HL-60 (cell line): ENCODE results near the gene C14orf180.

Source experiments
- DNase-seq, 2 experiments: peaks; one replicate each; pipeline ENCODE4 v3.0.0-alpha.2; 2010 to 2020; ENCODE audit warnings: low read depth in 1 of 2, low spot score in 1 of 2
- H3K27ac ChIP-seq: fragments of 250-450 bp; sonication (Bioruptor Pico); replicated peaks from 2 replicates; pipeline ENCODE4 v1.5.1; 2020; ENCODE audit warnings: mild to moderate bottlenecking, moderate library complexity
- H3K27me3 ChIP-seq: fragments of 250-450 bp; sonication (Bioruptor Pico); 2 replicates; pipeline ENCODE4 v1.5.1; 2021; ENCODE audit warnings: mild to moderate bottlenecking, moderate library complexity; ENCODE audit not compliant: insufficient read depth, poor library complexity, severe bottlenecking
- H3K4me3 ChIP-seq: replicated peaks from 2 replicates; pipeline ENCODE4 v1.5.1; 2011; ENCODE audit warnings: mild to moderate bottlenecking, control low read depth, low read length; ENCODE audit not compliant: insufficient read depth
- GABPA ChIP-seq: IDR thresholded peaks from 2 replicates; pipeline ENCODE4 v1.6.1; 2012; ENCODE audit warnings: low read depth
- POLR2AphosphoS5 ChIP-seq: IDR thresholded peaks from 2 replicates; pipeline ENCODE4 v1.6.1; 2012; ENCODE audit warnings: low read depth
- SPI1 ChIP-seq: IDR thresholded peaks from 2 replicates; pipeline ENCODE4 v1.6.1; 2012; ENCODE audit warnings: low read depth, mild to moderate bottlenecking, borderline replicate concordance
- TF ChIP-seq, protein P1 (sequence below): IDR thresholded peaks from one replicate; pipeline ENCODE4 v1.5.1; 2011; ENCODE audit warnings: low read length, control low read depth, inconsistent platforms; ENCODE audit not compliant: insufficient read depth
- TF ChIP-seq, protein P2 (sequence below): IDR thresholded peaks from 2 replicates; pipeline ENCODE4 v1.6.1; 2012; ENCODE audit warnings: low read depth; ENCODE audit not compliant: insufficient replicate concordance

C14orf180 gene

DNA sequence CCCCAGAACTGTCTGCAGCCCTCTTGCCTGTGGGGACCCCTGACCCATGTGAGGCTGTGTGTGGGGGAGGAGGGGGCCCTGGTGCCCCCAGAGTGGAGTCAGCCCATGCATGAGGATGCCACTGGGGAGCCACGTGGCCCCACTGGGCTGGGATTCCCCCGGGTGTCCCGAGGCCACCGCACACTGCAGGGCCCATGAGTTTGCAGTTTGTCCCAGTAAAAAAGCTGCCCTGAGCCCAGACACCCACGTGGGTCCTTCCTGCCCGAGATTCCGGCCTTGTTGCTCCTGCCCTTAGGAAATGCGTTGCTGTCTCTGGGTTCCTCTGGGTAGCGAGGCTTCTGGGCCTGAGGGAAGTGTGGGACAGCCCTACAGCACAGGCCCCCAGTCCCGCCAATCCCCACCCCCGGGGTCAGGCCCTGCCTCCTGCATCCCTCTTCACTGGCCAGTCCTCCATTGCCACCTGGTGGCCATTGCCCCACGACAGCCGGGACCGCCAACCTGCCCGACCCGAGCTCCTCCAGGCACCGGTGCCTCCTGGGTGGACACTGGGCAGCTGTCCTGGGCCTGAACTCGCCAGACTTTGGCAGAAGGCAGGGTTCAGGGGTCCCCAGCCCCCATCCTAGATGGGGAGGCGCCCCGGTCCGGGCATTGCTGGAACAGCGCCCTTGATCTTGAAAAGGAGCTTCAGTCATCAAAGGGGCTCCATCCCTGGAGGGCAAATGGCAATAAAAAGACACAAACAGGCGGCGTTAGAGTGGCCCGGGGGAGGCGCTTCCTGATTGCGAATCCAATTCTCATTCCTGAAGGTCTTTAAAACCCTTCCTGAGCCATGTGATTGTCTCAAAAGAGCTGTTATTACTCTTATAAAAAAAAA is 15.6 kb upstream of the C14orf180 start:
- DNase-seq, result peak; percentile 3 to 42
- Histone ChIP-seq H3K27ac (no peak overlapping the region), H3K4me3 (no peak overlapping the region), H3K27me3 (peaks cover 20% of the 10 kb centered on the region)
- TF ChIP-seq, protein P1, sequence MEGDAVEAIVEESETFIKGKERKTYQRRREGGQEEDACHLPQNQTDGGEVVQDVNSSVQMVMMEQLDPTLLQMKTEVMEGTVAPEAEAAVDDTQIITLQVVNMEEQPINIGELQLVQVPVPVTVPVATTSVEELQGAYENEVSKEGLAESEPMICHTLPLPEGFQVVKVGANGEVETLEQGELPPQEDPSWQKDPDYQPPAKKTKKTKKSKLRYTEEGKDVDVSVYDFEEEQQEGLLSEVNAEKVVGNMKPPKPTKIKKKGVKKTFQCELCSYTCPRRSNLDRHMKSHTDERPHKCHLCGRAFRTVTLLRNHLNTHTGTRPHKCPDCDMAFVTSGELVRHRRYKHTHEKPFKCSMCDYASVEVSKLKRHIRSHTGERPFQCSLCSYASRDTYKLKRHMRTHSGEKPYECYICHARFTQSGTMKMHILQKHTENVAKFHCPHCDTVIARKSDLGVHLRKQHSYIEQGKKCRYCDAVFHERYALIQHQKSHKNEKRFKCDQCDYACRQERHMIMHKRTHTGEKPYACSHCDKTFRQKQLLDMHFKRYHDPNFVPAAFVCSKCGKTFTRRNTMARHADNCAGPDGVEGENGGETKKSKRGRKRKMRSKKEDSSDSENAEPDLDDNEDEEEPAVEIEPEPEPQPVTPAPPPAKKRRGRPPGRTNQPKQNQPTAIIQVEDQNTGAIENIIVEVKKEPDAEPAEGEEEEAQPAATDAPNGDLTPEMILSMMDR, result peak; percentile 47
- no peak for TF ChIP-seq POLR2AphosphoS5

DNA sequence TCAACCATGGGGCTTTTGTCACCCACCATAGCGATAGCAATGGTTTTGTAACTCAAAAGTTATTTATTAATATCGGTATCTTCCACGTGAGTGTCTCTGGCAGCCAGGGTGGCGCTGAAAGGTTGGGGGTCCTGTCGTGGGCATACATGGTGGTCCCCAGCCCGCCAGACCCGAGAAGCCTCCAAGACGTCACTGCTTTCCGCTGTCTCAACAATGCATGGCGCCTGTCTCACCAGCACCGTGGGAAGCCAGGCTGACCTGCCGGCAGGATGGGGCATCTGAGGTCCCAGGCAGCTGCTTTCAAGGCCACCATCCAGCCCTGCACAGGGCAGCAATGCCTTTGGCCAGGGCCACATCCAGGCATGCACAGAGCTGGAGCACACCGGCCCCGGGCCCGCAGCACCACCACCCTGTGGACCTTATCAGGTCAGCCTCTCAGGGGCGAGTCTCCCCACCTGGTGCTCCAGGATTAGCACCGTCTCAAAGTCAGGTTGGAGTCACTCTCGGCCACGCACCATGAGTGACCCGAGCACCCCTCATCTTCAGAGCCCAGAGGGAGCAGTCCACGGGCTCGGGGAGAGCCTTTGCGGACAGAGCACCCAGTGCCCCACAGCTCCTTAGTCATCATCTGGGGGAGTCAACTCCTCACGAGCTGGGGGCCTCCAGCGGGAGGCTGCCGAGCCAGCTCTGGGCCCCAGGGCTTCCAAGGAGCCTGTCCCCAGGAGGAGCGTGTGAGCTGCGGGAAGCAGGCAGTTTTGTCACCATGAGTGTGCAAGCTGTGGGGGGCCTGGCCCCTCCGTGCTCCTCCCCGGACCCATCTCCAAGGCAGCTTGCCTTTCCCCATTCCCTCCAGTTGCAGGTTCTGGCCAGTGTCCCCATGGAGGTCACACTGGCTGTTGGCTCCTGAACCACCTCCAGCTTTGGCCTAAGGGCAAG is 14.6 kb upstream of the C14orf180 start:
- no peak overlapping the region for H3K4me3 ChIP-seq
- H3K27ac ChIP-seq, result no peak overlapping the region
- DNase-seq, result no peak
- TF ChIP-seq, protein P2, sequence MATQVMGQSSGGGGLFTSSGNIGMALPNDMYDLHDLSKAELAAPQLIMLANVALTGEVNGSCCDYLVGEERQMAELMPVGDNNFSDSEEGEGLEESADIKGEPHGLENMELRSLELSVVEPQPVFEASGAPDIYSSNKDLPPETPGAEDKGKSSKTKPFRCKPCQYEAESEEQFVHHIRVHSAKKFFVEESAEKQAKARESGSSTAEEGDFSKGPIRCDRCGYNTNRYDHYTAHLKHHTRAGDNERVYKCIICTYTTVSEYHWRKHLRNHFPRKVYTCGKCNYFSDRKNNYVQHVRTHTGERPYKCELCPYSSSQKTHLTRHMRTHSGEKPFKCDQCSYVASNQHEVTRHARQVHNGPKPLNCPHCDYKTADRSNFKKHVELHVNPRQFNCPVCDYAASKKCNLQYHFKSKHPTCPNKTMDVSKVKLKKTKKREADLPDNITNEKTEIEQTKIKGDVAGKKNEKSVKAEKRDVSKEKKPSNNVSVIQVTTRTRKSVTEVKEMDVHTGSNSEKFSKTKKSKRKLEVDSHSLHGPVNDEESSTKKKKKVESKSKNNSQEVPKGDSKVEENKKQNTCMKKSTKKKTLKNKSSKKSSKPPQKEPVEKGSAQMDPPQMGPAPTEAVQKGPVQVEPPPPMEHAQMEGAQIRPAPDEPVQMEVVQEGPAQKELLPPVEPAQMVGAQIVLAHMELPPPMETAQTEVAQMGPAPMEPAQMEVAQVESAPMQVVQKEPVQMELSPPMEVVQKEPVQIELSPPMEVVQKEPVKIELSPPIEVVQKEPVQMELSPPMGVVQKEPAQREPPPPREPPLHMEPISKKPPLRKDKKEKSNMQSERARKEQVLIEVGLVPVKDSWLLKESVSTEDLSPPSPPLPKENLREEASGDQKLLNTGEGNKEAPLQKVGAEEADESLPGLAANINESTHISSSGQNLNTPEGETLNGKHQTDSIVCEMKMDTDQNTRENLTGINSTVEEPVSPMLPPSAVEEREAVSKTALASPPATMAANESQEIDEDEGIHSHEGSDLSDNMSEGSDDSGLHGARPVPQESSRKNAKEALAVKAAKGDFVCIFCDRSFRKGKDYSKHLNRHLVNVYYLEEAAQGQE, result no peak
- TF ChIP-seq SPI1 (no peak), GABPA (no peak), POLR2AphosphoS5 (no peak)
- TF ChIP-seq, protein P1, result no peak
- peaks cover 20% of the 10 kb centered on the region for H3K27me3 ChIP-seq

DNA sequence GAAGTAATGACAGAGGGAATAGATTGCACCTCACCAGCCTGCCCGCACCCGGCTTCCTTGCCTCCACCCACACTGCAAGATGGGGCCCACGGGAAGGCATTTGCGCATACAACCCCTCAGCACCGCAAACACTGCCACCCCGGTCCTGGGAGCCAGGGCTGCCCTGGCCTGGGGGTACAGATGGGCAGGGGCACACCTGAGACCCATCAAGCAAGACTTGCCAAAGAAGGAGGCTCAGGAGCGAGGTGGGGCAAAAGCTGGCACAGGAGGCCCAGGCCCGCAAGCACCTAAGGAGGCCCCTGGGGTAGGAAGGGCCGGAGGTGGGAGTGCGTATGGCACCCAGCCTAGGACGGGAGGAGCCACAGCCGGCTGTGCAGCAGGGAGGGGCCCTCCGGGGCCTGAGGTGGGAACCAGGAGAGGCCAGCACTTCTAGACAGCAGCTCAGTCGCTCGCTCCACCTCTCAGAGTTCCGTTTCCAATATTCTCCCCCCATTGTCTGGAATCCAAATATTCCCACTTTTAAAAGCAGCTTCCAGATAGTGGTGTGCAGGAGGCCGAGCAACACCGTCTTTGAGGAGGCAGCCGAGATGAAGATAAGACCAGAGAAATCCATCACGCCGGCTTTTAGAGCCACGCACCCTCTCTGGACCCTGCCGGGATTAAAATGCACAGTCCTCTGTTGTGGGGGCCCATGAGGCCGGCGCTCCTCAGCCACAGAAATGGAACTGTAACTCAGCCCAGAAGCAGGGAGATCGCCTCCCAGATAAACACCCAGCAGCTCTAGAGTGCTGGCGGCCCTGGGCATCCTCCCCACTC is 12.2 kb upstream of the C14orf180 start:
- Histone ChIP-seq H3K27me3 (peaks cover 14% of the 10 kb centered on the region), H3K4me3 (no peak overlapping the region), H3K27ac (no peak overlapping the region)
- no peak for DNase-seq
- TF ChIP-seq, protein P1, result no peak
- TF ChIP-seq POLR2AphosphoS5 (no peak), GABPA (no peak)
- TF ChIP-seq, protein P2, result no peak
